GM12864 (cell line): ENCODE data around the gene HLX.

Experiments used
- DNase-seq: peaks from one replicate; pipeline ENCODE4 v3.0.0-alpha.2; 2011; ENCODE audit warnings: low read depth
- H3K4me3 ChIP-seq: 2 replicates; pipeline ENCODE4 v1.5.1; 2011; ENCODE audit warnings: mild to moderate bottlenecking, low read depth, low read length, control low read depth
- CTCF ChIP-seq: IDR thresholded peaks from 2 replicates; pipeline ENCODE4 v1.5.1; 2011; ENCODE audit warnings: low read depth, mild to moderate bottlenecking, moderate library complexity, low read length, control low read depth, inconsistent platforms; ENCODE audit errors: missing control alignments

The HLX gene

GRCh38 chr1:220896092-220896491 is 16.8 kb downstream of the HLX start:
- no peak for TF ChIP-seq CTCF

GRCh38 chr1:220900842-220901241 is 21.6 kb downstream of the HLX start:
- no peak for DNase-seq
- no peak for TF ChIP-seq CTCF
- no peak overlapping the region for H3K4me3 ChIP-seq

More at GRCh38 chr1:220896092-220896491, 16.8 kb downstream of the HLX start:
- H3K4me3 ChIP-seq = no peak overlapping the region
- no peak for DNase-seq

GRCh38 chr1:220901881-220902280 is 22.6 kb downstream of the HLX start:
- DNase-seq = no peak
- H3K4me3 ChIP-seq = no peak overlapping the region
- TF ChIP-seq CTCF = no peak

GRCh38 chr1:220902916-220903315 is 23.7 kb downstream of the HLX start:
- no peak for TF ChIP-seq CTCF
- no peak overlapping the region for H3K4me3 ChIP-seq
- DNase-seq = no peak

- TF ChIP-seq CTCF = no peak
- no peak for DNase-seq
- H3K4me3 ChIP-seq = no peak overlapping the region
Measured at GRCh38 chr1:220904876-220905275, 25.6 kb downstream of the HLX start.

- DNase-seq = no peak
- TF ChIP-seq CTCF = no peak
- no peak overlapping the region for H3K4me3 ChIP-seq
Measured at GRCh38 chr1:220905650-220906560, 26.7 kb downstream of the HLX start.
